Nephron progenitor cell (in vitro differentiated cells): ENCODE measurements around the gene XPNPEP1.

Source experiments
- DNase-seq: peaks from one replicate; pipeline ENCODE4 v3.0.0; 2021
- H3K27ac Mint-ChIP-seq: 2 replicates; pipeline ENCODE4 v1.8.0; 2021; ENCODE audit warnings: mild to moderate bottlenecking, moderate library complexity, mixed read lengths
- H3K27me3 Mint-ChIP-seq: 2 replicates; pipeline ENCODE4 v1.8.0; 2021; ENCODE audit warnings: mild to moderate bottlenecking, low read depth, mixed read lengths; ENCODE audit not compliant: poor library complexity
- H3K36me3 Mint-ChIP-seq: 2 replicates; pipeline ENCODE4 v1.8.0; 2021; ENCODE audit warnings: low read depth, mixed read lengths
- H3K4me1 Mint-ChIP-seq: 2 replicates; pipeline ENCODE4 v1.8.0; 2021; ENCODE audit warnings: mixed read lengths
- H3K4me3 Mint-ChIP-seq: 2 replicates; pipeline ENCODE4 v1.8.0; 2021; ENCODE audit warnings: mild to moderate bottlenecking, moderate library complexity, mixed read lengths
- H3K9me3 Mint-ChIP-seq: 2 replicates; pipeline ENCODE4 v1.8.0; 2021; ENCODE audit warnings: mild to moderate bottlenecking, moderate library complexity, mixed read lengths
- CTCF ChIP-seq: fragments of 200-600 bp; sonication (generic); IDR thresholded peaks from 2 replicates; pipeline ENCODE4 v1.5.0; 2021; ENCODE audit warnings: antibody characterized with exemption

The XPNPEP1 gene

GRCh38 chr10:109906316-109906715 is 17.0 kb downstream of the XPNPEP1 start:
- no peak overlapping the region for H3K27ac Mint-ChIP-seq
- peaks cover 12% of the 10 kb centered on the region for H3K4me1 Mint-ChIP-seq
- H3K27me3 Mint-ChIP-seq = no peaks in the 10 kb centered on the region
- no peak for DNase-seq
- peaks cover 64% of the 10 kb centered on the region for H3K36me3 Mint-ChIP-seq
- no peak overlapping the region for H3K4me3 Mint-ChIP-seq
- TF ChIP-seq CTCF = no peak
- no peaks in the 10 kb centered on the region for H3K9me3 Mint-ChIP-seq

GRCh38 chr10:109904397-109904796 is 18.9 kb downstream of the XPNPEP1 start:
- H3K4me1 Mint-ChIP-seq = peaks cover 12% of the 10 kb centered on the region
- H3K36me3 Mint-ChIP-seq = peaks cover 72% of the 10 kb centered on the region
- no peaks in the 10 kb centered on the region for H3K27me3 Mint-ChIP-seq
- TF ChIP-seq CTCF = no peak
- H3K27ac Mint-ChIP-seq = no peak overlapping the region
- H3K4me3 Mint-ChIP-seq = no peak overlapping the region
- no peak for DNase-seq
- no peaks in the 10 kb centered on the region for H3K9me3 Mint-ChIP-seq

- Mint-ChIP-seq H3K4me3 (no peak overlapping the region), H3K27ac (peak overlapping the region; percentile 12), H3K9me3 (no peaks in the 10 kb centered on the region), H3K36me3 (peaks cover 81% of the 10 kb centered on the region), H3K4me1 (peaks cover 12% of the 10 kb centered on the region), H3K27me3 (no peaks in the 10 kb centered on the region)
- no peak for DNase-seq
- TF ChIP-seq CTCF = no peak
These were observed 20.0 kb downstream of the XPNPEP1 start for GRCh38 chr10:109902992-109903947.

- Mint-ChIP-seq H3K27me3 (no peaks in the 10 kb centered on the region), H3K4me3 (no peak overlapping the region), H3K36me3 (peaks cover 67% of the 10 kb centered on the region), H3K9me3 (peaks cover 11% of the 10 kb centered on the region), H3K27ac (no peak overlapping the region), H3K4me1 (peaks cover 18% of the 10 kb centered on the region)
- TF ChIP-seq CTCF = no peak
- DNase-seq = no peak
These were observed 23.7 kb downstream of the XPNPEP1 start for GRCh38 chr10:109899356-109900331.

- no peak overlapping the region for H3K4me3 Mint-ChIP-seq
- H3K4me1 Mint-ChIP-seq = peaks cover 15% of the 10 kb centered on the region
- H3K36me3 Mint-ChIP-seq = peaks cover 59% of the 10 kb centered on the region
- H3K27ac Mint-ChIP-seq = no peak overlapping the region
- peaks cover 11% of the 10 kb centered on the region for H3K9me3 Mint-ChIP-seq
- DNase-seq = no peak
- H3K27me3 Mint-ChIP-seq = no peaks in the 10 kb centered on the region
- TF ChIP-seq CTCF = no peak
These were observed 24.5 kb downstream of the XPNPEP1 start for GRCh38 chr10:109898666-109899355.
